Trophoblast cell (in vitro differentiated cells and primary cell): ENCODE measurements around the gene SSH3.
A peak's percentile ranks its signal among the peaks of the same experiment; 100 is the strongest.

Experiments used
- DNase-seq, 2 donors: peaks; one replicate each; pipeline ENCODE4 v3.0.0-alpha.2; 2016
- H2AFZ ChIP-seq: 2 replicates; pipeline ENCODE4 v1.6.1; 2013; ENCODE audit warnings: low read length, moderate library complexity, mild to moderate bottlenecking; ENCODE audit not compliant: insufficient read depth, poor library complexity
- H2AK5ac ChIP-seq: 2 replicates; pipeline ENCODE4 v1.6.1; 2013; ENCODE audit warnings: mild to moderate bottlenecking, low read length
- H2BK120ac ChIP-seq: 2 replicates; pipeline ENCODE4 v1.6.1; 2013; ENCODE audit warnings: low read length, mild to moderate bottlenecking, moderate library complexity; ENCODE audit not compliant: insufficient read depth, poor library complexity
- H2BK12ac ChIP-seq: 2 replicates; pipeline ENCODE4 v1.6.1; 2013; ENCODE audit warnings: mild to moderate bottlenecking, low read length, moderate library complexity
- H2BK5ac ChIP-seq: 2 replicates; pipeline ENCODE4 v1.6.1; 2013; ENCODE audit warnings: low read length, low read depth, moderate library complexity, mild to moderate bottlenecking; ENCODE audit not compliant: poor library complexity
- H3K14ac ChIP-seq: 2 replicates; pipeline ENCODE4 v1.6.1; 2013; ENCODE audit warnings: mild to moderate bottlenecking, low read length
- H3K18ac ChIP-seq: 2 replicates; pipeline ENCODE4 v1.6.1; 2013; ENCODE audit warnings: mild to moderate bottlenecking, low read length
- H3K23ac ChIP-seq: 2 replicates; pipeline ENCODE4 v1.6.1; 2013; ENCODE audit warnings: low read length
- H3K27ac ChIP-seq: 2 replicates; pipeline ENCODE4 v1.5.1; 2013; ENCODE audit warnings: low read depth, mild to moderate bottlenecking, inconsistent platforms, low read length, moderate library complexity
- H3K27me3 ChIP-seq: 2 replicates; pipeline ENCODE4 v1.6.1; 2013; ENCODE audit warnings: inconsistent platforms, mild to moderate bottlenecking, low read length, moderate library complexity; ENCODE audit not compliant: insufficient read depth
- H3K36me3 ChIP-seq, 2 experiments: 1 replicate in 1 of 2; 2 replicates in 1 of 2; pipeline ENCODE4 v1.6.1; 2013; ENCODE audit warnings: low read length in 2 of 2, mild to moderate bottlenecking in 2 of 2, moderate library complexity in 1 of 2; ENCODE audit not compliant: insufficient read depth in 2 of 2, control insufficient read depth in 1 of 2
- H3K4ac ChIP-seq: 2 replicates; pipeline ENCODE4 v1.6.1; 2013; ENCODE audit warnings: low read depth, mild to moderate bottlenecking, low read length, moderate library complexity
- H3K4me1 ChIP-seq, 2 experiments: 1 replicate in 1 of 2; 2 replicates in 1 of 2; pipeline ENCODE4 v1.6.1; 2013; ENCODE audit warnings: low read length in 2 of 2, mild to moderate bottlenecking in 2 of 2, moderate library complexity in 1 of 2; ENCODE audit not compliant: insufficient read depth in 2 of 2, control insufficient read depth in 1 of 2
- H3K4me2 ChIP-seq: 2 replicates; pipeline ENCODE4 v1.6.1; 2013; ENCODE audit warnings: inconsistent platforms, mild to moderate bottlenecking, low read length, moderate library complexity
- H3K4me3 ChIP-seq: 2 replicates; pipeline ENCODE4 v1.5.1; 2013; ENCODE audit warnings: mild to moderate bottlenecking, low read depth, low read length, inconsistent platforms
- H3K79me1 ChIP-seq: one replicate; pipeline ENCODE4 v1.6.1; 2013; ENCODE audit warnings: low read length
- H3K79me2 ChIP-seq: 2 replicates; pipeline ENCODE4 v1.6.1; 2013; ENCODE audit warnings: low read length, mild to moderate bottlenecking; ENCODE audit not compliant: control insufficient read depth, insufficient read depth, poor library complexity
- H3K9ac ChIP-seq: 2 replicates; pipeline ENCODE4 v1.6.1; 2013; ENCODE audit warnings: mild to moderate bottlenecking, low read length
- H3K9me3 ChIP-seq: 2 replicates; pipeline ENCODE4 v1.6.1; 2013; ENCODE audit warnings: low read depth, mild to moderate bottlenecking, control low read depth, inconsistent platforms, low read length; ENCODE audit not compliant: insufficient read depth
- H4K12ac ChIP-seq: 2 replicates; pipeline ENCODE4 v1.6.1; 2013; ENCODE audit warnings: low read depth, mild to moderate bottlenecking, low read length, moderate library complexity
- H4K8ac ChIP-seq: 2 replicates; pipeline ENCODE4 v1.6.1; 2013; ENCODE audit warnings: low read depth, mild to moderate bottlenecking, low read length, moderate library complexity
- H4K91ac ChIP-seq: one replicate; pipeline ENCODE4 v1.6.1; 2013; ENCODE audit warnings: low read depth, mild to moderate bottlenecking, low read length, moderate library complexity
- whole genome bisulfite sequencing: extraction: QIAGEN DNeasy Blood & Tissue Kit; methylation state at CpG from one replicate; pipeline ENCODE4 v1.1.7; 2013; ENCODE audit warnings: missing lambda C conversion rate; ENCODE audit not compliant: insufficient read length, insufficient coverage; ENCODE audit errors: extremely low coverage; 5-methylcytosine and 5-hydroxymethylcytosine counted together

Gene SSH3

GRCh38 chr11:67355794-67356386 lies 52.6 kb downstream of the SSH3 start:
- peak overlapping the region; percentile 61 for H2AK5ac ChIP-seq
- peak overlapping the region; percentile 44 for H2BK12ac ChIP-seq
- no peak overlapping the region for H3K14ac ChIP-seq
- DNase-seq: no peak
- H3K36me3 ChIP-seq: no peaks in the 10 kb centered on the region
- H2AFZ ChIP-seq: no peak overlapping the region
- H3K4me3 ChIP-seq: no peak overlapping the region
- H2BK5ac ChIP-seq: no peak overlapping the region
- peaks cover 18 to 25% of the 10 kb centered on the region in 2 experiments for H3K4me1 ChIP-seq
- no peak overlapping the region for H3K18ac ChIP-seq
- H4K12ac ChIP-seq: no peak overlapping the region
- H3K4ac ChIP-seq: no peak overlapping the region
- no peak overlapping the region for H3K27ac ChIP-seq
- no peaks in the 10 kb centered on the region for H3K9me3 ChIP-seq
- no peak overlapping the region for H3K9ac ChIP-seq
- no peak overlapping the region for H4K8ac ChIP-seq
- no peak overlapping the region for H3K23ac ChIP-seq
- no peak overlapping the region for H3K4me2 ChIP-seq
- H3K27me3 ChIP-seq: no peaks in the 10 kb centered on the region
- WGBS: no CpG with 5 or more reads among the region's 4 CpGs
- no peak overlapping the region for H2BK120ac ChIP-seq
- H3K79me1 ChIP-seq: peaks cover 19% of the 10 kb centered on the region
- peaks cover 9% of the 10 kb centered on the region for H3K79me2 ChIP-seq
- peak overlapping the region; percentile 20 for H4K91ac ChIP-seq

- no peak overlapping the region for H3K4me2 ChIP-seq
- no CpG with 5 or more reads among the region's 4 CpGs for WGBS
- no peak overlapping the region for H4K12ac ChIP-seq
- H3K79me2 ChIP-seq: peaks cover 9% of the 10 kb centered on the region
- H3K36me3 ChIP-seq: no peaks in the 10 kb centered on the region
- H4K91ac ChIP-seq: peak overlapping the region; percentile 20
- peaks cover 19% of the 10 kb centered on the region for H3K79me1 ChIP-seq
- H3K4me3 ChIP-seq: no peak overlapping the region
- no peaks in the 10 kb centered on the region for H3K9me3 ChIP-seq
- no peak overlapping the region for H3K23ac ChIP-seq
- DNase-seq: no peak
- H3K4me1 ChIP-seq: peaks cover 18 to 25% of the 10 kb centered on the region in 2 experiments
- H3K27ac ChIP-seq: no peak overlapping the region
- H4K8ac ChIP-seq: no peak overlapping the region
- no peak overlapping the region for H3K9ac ChIP-seq
- no peak overlapping the region for H2BK120ac ChIP-seq
- H3K27me3 ChIP-seq: no peaks in the 10 kb centered on the region
- no peak overlapping the region for H3K18ac ChIP-seq
- H2BK12ac ChIP-seq: no peak overlapping the region
- no peak overlapping the region for H3K14ac ChIP-seq
- no peak overlapping the region for H3K4ac ChIP-seq
- H2AFZ ChIP-seq: peak overlapping the region; percentile 33
- H2AK5ac ChIP-seq: peak overlapping the region; percentile 53
- no peak overlapping the region for H2BK5ac ChIP-seq
Measured at GRCh38 chr11:67356387-67356863, 53.1 kb downstream of the SSH3 start.

- Histone ChIP-seq H3K27me3 (no peaks in the 10 kb centered on the region), H4K91ac (peak overlapping the region; percentile 64), H3K23ac (no peak overlapping the region), H4K12ac (no peak overlapping the region), H2BK120ac (no peak overlapping the region), H3K36me3 (no peaks in the 10 kb centered on the region), H2BK12ac (no peak overlapping the region), H4K8ac (peak overlapping the region; percentile 0), H2AFZ (peak overlapping the region; percentile 33), H3K18ac (no peak overlapping the region), H3K79me1 (peaks cover 19% of the 10 kb centered on the region), H3K4ac (no peak overlapping the region), H3K14ac (no peak overlapping the region), H3K27ac (no peak overlapping the region), H3K4me2 (no peak overlapping the region), H3K9me3 (no peaks in the 10 kb centered on the region), H2BK5ac (no peak overlapping the region), H3K9ac (no peak overlapping the region), H3K79me2 (peaks cover 9% of the 10 kb centered on the region), H2AK5ac (peak overlapping the region; percentile 13), H3K4me1 (peaks cover 18 to 25% of the 10 kb centered on the region in 2 experiments), H3K4me3 (no peak overlapping the region)
- no CpG with 5 or more reads among the region's 3 CpGs for WGBS
- DNase-seq: peak; percentile 45 to 88
Measured at GRCh38 chr11:67356864-67357561, 53.7 kb downstream of the SSH3 start.

GRCh38 chr11:67357831-67358670 lies 54.7 kb downstream of the SSH3 start:
- DNase-seq: peak in 1 of 2 donors; percentile 46

More at GRCh38 chr11:67357831-67358670, 54.7 kb downstream of the SSH3 start:
- H4K12ac ChIP-seq: no peak overlapping the region
- no peaks in the 10 kb centered on the region for H3K27me3 ChIP-seq
- H2BK120ac ChIP-seq: no peak overlapping the region
- H3K23ac ChIP-seq: no peak overlapping the region
- H2BK12ac ChIP-seq: no peak overlapping the region
- no peak overlapping the region for H2AFZ ChIP-seq
- H4K8ac ChIP-seq: no peak overlapping the region
- H3K14ac ChIP-seq: no peak overlapping the region
- no peak overlapping the region for H3K4me3 ChIP-seq
- H3K4ac ChIP-seq: no peak overlapping the region
- no peak overlapping the region for H3K4me2 ChIP-seq
- H3K18ac ChIP-seq: no peak overlapping the region
- H3K79me2 ChIP-seq: peaks cover 6% of the 10 kb centered on the region
- no peaks in the 10 kb centered on the region for H3K9me3 ChIP-seq
- H3K27ac ChIP-seq: no peak overlapping the region
- H3K36me3 ChIP-seq: no peaks in the 10 kb centered on the region
- H4K91ac ChIP-seq: no peak overlapping the region
- no peak overlapping the region for H2BK5ac ChIP-seq
- H2AK5ac ChIP-seq: no peak overlapping the region
- H3K79me1 ChIP-seq: peaks cover 14% of the 10 kb centered on the region
- WGBS: 100% methylated on average over 1 of the region's 12 CpGs
- H3K4me1 ChIP-seq: peaks cover 12 to 18% of the 10 kb centered on the region in 2 experiments
- no peak overlapping the region for H3K9ac ChIP-seq
